WI38 (cell line): ENCODE measurements around the gene CDPF1.
"Not testable (repeated sequence)": the region's sequence is repeated elsewhere in the genome, so short reads cannot be mapped to it uniquely, and the experiment has no call there.

Experiments
- H3K4me3 ChIP-seq: 2 replicates; pipeline ENCODE4 v1.5.1; 2011; ENCODE audit warnings: low read depth, mild to moderate bottlenecking, control low read depth, low read length
- TF ChIP-seq, protein P1 (sequence below): IDR thresholded peaks from 2 replicates; pipeline ENCODE4 v1.5.1; 2012; ENCODE audit warnings: low read depth, mild to moderate bottlenecking, control low read depth, low read length

CDPF1 gene

DNA sequence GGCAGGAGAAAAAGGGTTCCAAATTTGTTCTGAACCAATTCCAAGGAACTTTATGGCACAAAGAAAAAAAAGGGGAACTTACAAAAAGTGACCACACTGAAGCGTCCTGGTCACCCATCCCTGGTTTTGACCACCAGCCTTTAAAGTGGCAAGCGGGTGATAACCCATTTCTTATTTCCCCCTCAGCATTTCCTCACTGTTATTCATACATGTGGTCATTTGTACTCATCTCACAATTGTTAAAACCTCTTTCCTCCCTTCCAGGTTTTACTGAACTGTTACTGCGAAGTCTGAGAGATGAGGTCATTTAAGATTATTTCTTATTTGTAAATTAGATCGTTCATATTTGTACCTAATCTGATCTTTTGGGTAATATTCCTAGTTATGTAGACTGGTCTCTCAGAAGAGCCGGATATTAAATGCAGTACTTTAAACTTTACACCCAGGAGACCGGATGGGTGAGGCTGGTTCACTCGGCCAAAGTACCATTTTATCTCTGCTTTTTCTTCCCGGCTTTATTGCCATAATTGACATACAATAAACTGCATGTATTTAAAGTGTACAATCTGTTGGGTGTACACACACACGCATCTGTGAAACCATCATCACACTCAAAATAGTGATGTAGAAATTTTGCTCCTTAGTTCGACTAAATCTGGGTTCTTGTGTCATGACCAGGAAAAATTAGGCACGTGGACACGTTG, 47.0 kb downstream of the CDPF1 start:
- H3K4me3 ChIP-seq = no peak overlapping the region
- TF ChIP-seq, protein P1, sequence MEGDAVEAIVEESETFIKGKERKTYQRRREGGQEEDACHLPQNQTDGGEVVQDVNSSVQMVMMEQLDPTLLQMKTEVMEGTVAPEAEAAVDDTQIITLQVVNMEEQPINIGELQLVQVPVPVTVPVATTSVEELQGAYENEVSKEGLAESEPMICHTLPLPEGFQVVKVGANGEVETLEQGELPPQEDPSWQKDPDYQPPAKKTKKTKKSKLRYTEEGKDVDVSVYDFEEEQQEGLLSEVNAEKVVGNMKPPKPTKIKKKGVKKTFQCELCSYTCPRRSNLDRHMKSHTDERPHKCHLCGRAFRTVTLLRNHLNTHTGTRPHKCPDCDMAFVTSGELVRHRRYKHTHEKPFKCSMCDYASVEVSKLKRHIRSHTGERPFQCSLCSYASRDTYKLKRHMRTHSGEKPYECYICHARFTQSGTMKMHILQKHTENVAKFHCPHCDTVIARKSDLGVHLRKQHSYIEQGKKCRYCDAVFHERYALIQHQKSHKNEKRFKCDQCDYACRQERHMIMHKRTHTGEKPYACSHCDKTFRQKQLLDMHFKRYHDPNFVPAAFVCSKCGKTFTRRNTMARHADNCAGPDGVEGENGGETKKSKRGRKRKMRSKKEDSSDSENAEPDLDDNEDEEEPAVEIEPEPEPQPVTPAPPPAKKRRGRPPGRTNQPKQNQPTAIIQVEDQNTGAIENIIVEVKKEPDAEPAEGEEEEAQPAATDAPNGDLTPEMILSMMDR = no peak

GRCh38 chr22:46201059-46201757, 48.9 kb downstream of the CDPF1 start:
- TF ChIP-seq, protein P1 = no peak
- H3K4me3 ChIP-seq = no peak overlapping the region

DNA sequence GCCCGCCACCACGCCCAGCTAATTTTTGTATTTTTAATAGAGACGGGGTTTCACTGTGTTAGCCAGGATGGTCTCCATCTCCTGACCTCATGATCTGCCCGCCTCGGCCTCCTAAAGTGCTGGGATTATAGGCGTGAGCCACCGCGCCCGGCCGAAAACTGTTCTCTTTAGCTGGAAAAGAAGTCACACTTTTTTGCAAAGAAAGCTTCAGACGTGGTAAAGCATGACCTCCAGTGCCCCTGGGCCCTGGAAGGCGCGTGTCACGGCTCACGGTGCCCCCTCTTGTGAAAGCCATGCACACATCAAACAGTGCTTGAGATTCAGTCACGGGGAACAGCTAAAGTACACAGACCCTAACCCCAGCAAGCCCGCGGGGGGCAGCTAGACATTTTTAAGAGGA, 51.3 kb downstream of the CDPF1 start:
- H3K4me3 ChIP-seq = not testable (repeated sequence)

- TF ChIP-seq, protein P1 = no peak
- H3K4me3 ChIP-seq = no peak overlapping the region
Observed at GRCh38 chr22:46198274-46198673, 51.8 kb downstream of the CDPF1 start.

DNA sequence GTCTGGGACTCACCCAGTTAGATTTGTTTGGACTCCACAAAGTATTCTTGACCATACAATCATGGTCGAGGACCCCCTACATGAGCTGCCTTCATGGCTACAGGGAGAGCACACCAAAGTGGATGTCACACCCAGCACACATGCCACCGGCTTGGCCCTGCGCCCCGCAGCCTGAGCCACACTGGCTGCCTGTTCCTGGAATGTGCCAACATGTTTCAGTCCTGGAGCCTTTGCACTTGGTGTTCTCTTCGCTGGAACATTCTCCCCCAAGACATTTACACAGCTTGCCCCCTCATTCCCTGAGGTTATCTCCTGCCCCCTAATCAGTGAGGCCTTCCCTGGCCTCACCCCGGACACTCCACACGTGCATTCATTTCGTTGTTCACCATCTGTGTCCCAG, 53.8 kb downstream of the CDPF1 start:
- H3K4me3 ChIP-seq = no peak overlapping the region
- TF ChIP-seq, protein P1 = no peak

DNA sequence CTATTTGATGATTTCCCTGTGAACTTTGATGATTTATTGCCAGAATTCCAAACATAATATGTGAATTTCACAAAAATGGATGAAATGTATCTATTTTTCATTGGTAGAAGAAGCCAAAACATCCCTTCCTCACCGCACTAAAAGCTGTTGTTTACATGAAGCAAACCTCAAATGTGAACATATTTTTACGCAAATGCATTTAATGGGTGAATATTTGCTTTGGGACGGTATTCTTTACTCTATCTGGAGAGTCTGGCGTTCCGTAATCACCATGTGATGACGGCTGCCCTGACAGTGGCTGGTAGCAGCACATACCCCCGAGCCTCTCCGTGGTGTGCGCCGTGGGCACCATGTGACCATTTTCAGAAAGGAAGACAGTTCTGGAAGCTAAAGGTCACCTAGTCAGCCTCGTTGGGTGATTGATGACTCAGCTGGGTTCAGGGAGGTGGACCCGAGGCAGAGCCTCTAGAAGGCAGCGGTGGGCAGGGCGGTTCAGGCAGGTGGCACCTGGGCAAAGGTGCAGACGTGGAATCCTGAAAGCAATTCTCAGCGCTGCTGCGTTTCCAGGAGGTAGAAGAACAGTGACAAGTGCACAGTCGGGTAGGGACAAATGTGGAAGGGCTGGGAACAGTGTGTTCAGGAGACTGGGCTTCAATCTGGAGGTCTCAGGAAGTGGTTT, 54.5 kb downstream of the CDPF1 start:
- TF ChIP-seq, protein P1 = no peak

More for the DNA sequence above, 54.5 kb downstream of the CDPF1 start:
- no peak overlapping the region for H3K4me3 ChIP-seq
